Liver (tissue), 9 donors: Measurements from ENCODE around the gene SCTR. TPM values are rescaled to one million over a fixed set of nuclear protein-coding genes. Genes with fewer than 3 reads are reported as not detected.

Source experiments
- DNase-seq: peaks from one replicate; pipeline ENCODE4 v3.0.0-alpha.2; 2017; ENCODE audit warnings: low spot score
- H3K27ac ChIP-seq, 2 donors: one replicate each; pipeline ENCODE4 v1.7.0; 2013; ENCODE audit warnings: inconsistent platforms in 2 of 2, low read length in 2 of 2, control low read depth in 1 of 2, low read depth in 1 of 2, mild to moderate bottlenecking in 1 of 2
- H3K27me3 ChIP-seq, 4 donors: one replicate each; pipeline versions ENCODE4 v1.6.1 to v1.7.0; 2013; ENCODE audit warnings: low read length in 3 of 4, inconsistent platforms in 1 of 4, mild to moderate bottlenecking in 1 of 4, moderate library complexity in 1 of 4; ENCODE audit not compliant: control insufficient read depth in 4 of 4, insufficient read depth in 4 of 4
- H3K36me3 ChIP-seq, 4 donors: one replicate each; pipeline versions ENCODE4 v1.6.1 to v1.7.0; 2013; ENCODE audit warnings: low read length in 3 of 4, mild to moderate bottlenecking in 3 of 4, low read depth in 1 of 4, moderate library complexity in 1 of 4; ENCODE audit not compliant: control insufficient read depth in 4 of 4, insufficient read depth in 3 of 4
- H3K4me1 ChIP-seq, 4 donors: one replicate each; pipeline versions ENCODE4 v1.6.1 to v1.7.0; 2013; ENCODE audit warnings: low read length in 3 of 4, mild to moderate bottlenecking in 3 of 4, moderate library complexity in 1 of 4; ENCODE audit not compliant: control insufficient read depth in 4 of 4, insufficient read depth in 4 of 4
- H3K4me3 ChIP-seq, 3 donors: one replicate each; pipeline versions ENCODE4 v1.6.1 to v1.7.0; 2013; ENCODE audit warnings: low read length in 3 of 3, control low read depth in 1 of 3, low read depth in 1 of 3, mild to moderate bottlenecking in 1 of 3
- H3K9ac ChIP-seq, 2 donors: one replicate each; pipeline ENCODE4 v1.7.0; 2013; ENCODE audit warnings: low read length in 2 of 2, mild to moderate bottlenecking in 2 of 2, moderate library complexity in 2 of 2, control low read depth in 1 of 2, low read depth in 1 of 2
- H3K9me3 ChIP-seq, 4 donors: one replicate each; pipeline versions ENCODE4 v1.6.1 to v1.7.0; 2013; ENCODE audit warnings: low read length in 3 of 4; ENCODE audit not compliant: control insufficient read depth in 4 of 4
- EGR1 ChIP-seq, 2 donors: IDR thresholded peaks; 2 replicates each; pipeline ENCODE4 v1.6.1; 2016 to 2018; ENCODE audit warnings: antibody characterized with exemption in 2 of 2, low read depth in 2 of 2
- FOXA2 ChIP-seq: IDR thresholded peaks from 2 replicates; pipeline ENCODE4 v1.6.1; 2016; ENCODE audit warnings: antibody characterized with exemption
- GABPA ChIP-seq, 2 donors: IDR thresholded peaks in 1 of 2; conservative IDR thresholded peaks in 1 of 2; 2 replicates each; pipeline ENCODE4 v1.6.1; 2016; ENCODE audit warnings: antibody characterized with exemption in 2 of 2, mild to moderate bottlenecking in 1 of 2, moderate library complexity in 1 of 2
- HNF4A ChIP-seq, 2 donors: conservative IDR thresholded peaks; 2 replicates each; pipeline ENCODE4 v1.6.1; 2016; ENCODE audit warnings: antibody characterized with exemption in 2 of 2, mild to moderate bottlenecking in 2 of 2
- HNF4G ChIP-seq: IDR thresholded peaks from 2 replicates; pipeline ENCODE4 v1.6.1; 2016; ENCODE audit warnings: antibody characterized with exemption
- JUND ChIP-seq, 2 donors: IDR thresholded peaks; 2 replicates each; pipeline ENCODE4 v1.6.1; 2016; ENCODE audit warnings: antibody characterized with exemption in 2 of 2
- NR2F2 ChIP-seq: IDR thresholded peaks from 2 replicates; pipeline ENCODE4 v1.6.1; 2016; ENCODE audit warnings: antibody characterized with exemption
- RAD21 ChIP-seq, 2 donors: IDR thresholded peaks; 2 replicates each; pipeline ENCODE4 v1.6.1; 2016; ENCODE audit warnings: antibody characterized with exemption in 2 of 2, mild to moderate bottlenecking in 2 of 2
- RXRA ChIP-seq, 2 donors: IDR thresholded peaks; 2 replicates each; pipeline ENCODE4 v1.6.1; 2017 to 2018; ENCODE audit warnings: antibody characterized with exemption in 2 of 2, mild to moderate bottlenecking in 1 of 2
- SP1 ChIP-seq: IDR thresholded peaks from 2 replicates; pipeline ENCODE4 v1.6.1; 2018; ENCODE audit warnings: antibody characterized with exemption, mild to moderate bottlenecking
- TAF1 ChIP-seq: conservative IDR thresholded peaks from 2 replicates; pipeline ENCODE4 v1.6.1; 2016; ENCODE audit warnings: antibody characterized with exemption, mild to moderate bottlenecking
- YY1 ChIP-seq: IDR thresholded peaks from 2 replicates; pipeline ENCODE4 v1.6.1; 2016; ENCODE audit warnings: antibody characterized with exemption, mild to moderate bottlenecking
- WGBS: extraction: QIAGEN DNeasy Blood & Tissue Kit; methylation state at CpG from one replicate; pipeline ENCODE4 v1.1.7; 2013; 5-methylcytosine and 5-hydroxymethylcytosine counted together
- polyA plus RNA-seq, 2 donors: library from polyadenylated mRNA; stranded (reverse) in 1 of 2; unstranded in 1 of 2; fragments of 200-250 nt in 1 of 2; fragments of >200 nt in 1 of 2; fragmentation: Nextera tagmentation in 1 of 2; extraction: Ambion mirVana in 1 of 2; gene quantifications; one replicate each; pipeline versions ENCODE4 v1.2.1 to v1.2.3, GENCODE V29; 2013 to 2015
- total RNA-seq, 2 donors: library from RNA; depleted of rRNA; stranded (reverse); fragments of >200 nt; gene quantifications; one replicate each; pipeline ENCODE4 v1.2.3, GENCODE V29; 2014
- TF ChIP-seq, protein P1 (sequence below): IDR thresholded peaks from 2 replicates; pipeline ENCODE4 v1.6.1; 2016; ENCODE audit warnings: antibody characterized with exemption
- TF ChIP-seq, protein P2 (sequence below): IDR thresholded peaks from 2 replicates; pipeline ENCODE4 v1.6.1; 2016; ENCODE audit warnings: antibody characterized with exemption
- TF ChIP-seq, protein P3 (sequence below): IDR thresholded peaks from 2 replicates; pipeline ENCODE4 v1.6.1; 2016; ENCODE audit warnings: antibody characterized with exemption
- TF ChIP-seq, protein P4 (sequence below): fragments of 150-350 bp; IDR thresholded peaks from 2 replicates; pipeline ENCODE4 v1.5.1; 2017; ENCODE audit warnings: improper control_type of control experiment, low read depth, low read length; ENCODE audit not compliant: missing input control
- TF ChIP-seq, protein P5 (sequence below): IDR thresholded peaks from 2 replicates; pipeline ENCODE4 v1.6.1; 2016; ENCODE audit warnings: antibody characterized with exemption, mild to moderate bottlenecking
- donor health status: healthy.
- donor health status: healthy.
- donor health status: healthy.
- donor health status: healthy.
- donor health status: healthy.

The SCTR gene
- total and polyA plus RNA-seq, 4 donors = 0.17 to 0.47 (median 0.29) TPM

DNA sequence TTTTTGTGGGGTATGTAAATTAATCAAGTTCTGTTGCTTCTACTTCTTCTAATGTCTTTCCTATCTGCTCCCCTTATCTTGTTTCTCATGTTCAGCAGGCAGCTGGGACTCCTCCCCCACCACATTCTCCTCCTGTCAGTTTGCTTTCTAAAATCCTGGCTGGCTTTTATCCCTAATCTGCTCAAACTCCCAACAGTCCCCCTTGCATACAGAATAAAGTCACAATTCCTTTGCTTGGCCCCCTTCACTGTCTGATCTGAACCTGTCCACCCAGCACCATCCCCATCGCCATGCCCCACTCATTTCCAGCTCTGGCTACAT lies 22.1 kb upstream of the SCTR start:
- WGBS = 94% methylated on average over 1 of the region's 1 CpG
- TF ChIP-seq SP1 (no peak), FOXA2 (no peak), EGR1 (IDR thresholded peaks at IDR 0.05; ENCODE audit: low read depth in 2 of 2) (no peak), YY1 (no peak), GABPA (IDR thresholded peaks at IDR 0.05 in 1 of 2, conservative IDR thresholded peaks at IDR 0.05 in 1 of 2) (no peak), HNF4A (conservative IDR thresholded peaks at IDR 0.05) (no peak), JUND (IDR thresholded peaks at IDR 0.05) (no peak), TAF1 (no peak), NR2F2 (no peak), RAD21 (IDR thresholded peaks at IDR 0.05) (no peak), HNF4G (no peak), RXRA (IDR thresholded peaks at IDR 0.05) (no peak)
- TF ChIP-seq, protein P1, sequence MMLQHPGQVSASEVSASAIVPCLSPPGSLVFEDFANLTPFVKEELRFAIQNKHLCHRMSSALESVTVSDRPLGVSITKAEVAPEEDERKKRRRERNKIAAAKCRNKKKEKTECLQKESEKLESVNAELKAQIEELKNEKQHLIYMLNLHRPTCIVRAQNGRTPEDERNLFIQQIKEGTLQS = no peak
- TF ChIP-seq, protein P2, sequence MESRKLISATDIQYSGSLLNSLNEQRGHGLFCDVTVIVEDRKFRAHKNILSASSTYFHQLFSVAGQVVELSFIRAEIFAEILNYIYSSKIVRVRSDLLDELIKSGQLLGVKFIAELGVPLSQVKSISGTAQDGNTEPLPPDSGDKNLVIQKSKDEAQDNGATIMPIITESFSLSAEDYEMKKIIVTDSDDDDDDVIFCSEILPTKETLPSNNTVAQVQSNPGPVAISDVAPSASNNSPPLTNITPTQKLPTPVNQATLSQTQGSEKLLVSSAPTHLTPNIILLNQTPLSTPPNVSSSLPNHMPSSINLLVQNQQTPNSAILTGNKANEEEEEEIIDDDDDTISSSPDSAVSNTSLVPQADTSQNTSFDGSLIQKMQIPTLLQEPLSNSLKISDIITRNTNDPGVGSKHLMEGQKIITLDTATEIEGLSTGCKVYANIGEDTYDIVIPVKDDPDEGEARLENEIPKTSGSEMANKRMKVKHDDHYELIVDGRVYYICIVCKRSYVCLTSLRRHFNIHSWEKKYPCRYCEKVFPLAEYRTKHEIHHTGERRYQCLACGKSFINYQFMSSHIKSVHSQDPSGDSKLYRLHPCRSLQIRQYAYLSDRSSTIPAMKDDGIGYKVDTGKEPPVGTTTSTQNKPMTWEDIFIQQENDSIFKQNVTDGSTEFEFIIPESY = no peak
- TF ChIP-seq, protein P3, sequence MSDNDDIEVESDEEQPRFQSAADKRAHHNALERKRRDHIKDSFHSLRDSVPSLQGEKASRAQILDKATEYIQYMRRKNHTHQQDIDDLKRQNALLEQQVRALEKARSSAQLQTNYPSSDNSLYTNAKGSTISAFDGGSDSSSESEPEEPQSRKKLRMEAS = no peak
- TF ChIP-seq, protein P4, sequence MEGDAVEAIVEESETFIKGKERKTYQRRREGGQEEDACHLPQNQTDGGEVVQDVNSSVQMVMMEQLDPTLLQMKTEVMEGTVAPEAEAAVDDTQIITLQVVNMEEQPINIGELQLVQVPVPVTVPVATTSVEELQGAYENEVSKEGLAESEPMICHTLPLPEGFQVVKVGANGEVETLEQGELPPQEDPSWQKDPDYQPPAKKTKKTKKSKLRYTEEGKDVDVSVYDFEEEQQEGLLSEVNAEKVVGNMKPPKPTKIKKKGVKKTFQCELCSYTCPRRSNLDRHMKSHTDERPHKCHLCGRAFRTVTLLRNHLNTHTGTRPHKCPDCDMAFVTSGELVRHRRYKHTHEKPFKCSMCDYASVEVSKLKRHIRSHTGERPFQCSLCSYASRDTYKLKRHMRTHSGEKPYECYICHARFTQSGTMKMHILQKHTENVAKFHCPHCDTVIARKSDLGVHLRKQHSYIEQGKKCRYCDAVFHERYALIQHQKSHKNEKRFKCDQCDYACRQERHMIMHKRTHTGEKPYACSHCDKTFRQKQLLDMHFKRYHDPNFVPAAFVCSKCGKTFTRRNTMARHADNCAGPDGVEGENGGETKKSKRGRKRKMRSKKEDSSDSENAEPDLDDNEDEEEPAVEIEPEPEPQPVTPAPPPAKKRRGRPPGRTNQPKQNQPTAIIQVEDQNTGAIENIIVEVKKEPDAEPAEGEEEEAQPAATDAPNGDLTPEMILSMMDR = no peak
- no peak for DNase-seq
- no peaks in the 10 kb centered on the region for H3K9me3 ChIP-seq
- H3K27ac ChIP-seq = no peak overlapping the region
- H3K4me3 ChIP-seq = no peak overlapping the region
- peaks cover 0 to 10% (median 6%) of the 10 kb centered on the region in 4 donors for H3K4me1 ChIP-seq
- no peak overlapping the region for H3K9ac ChIP-seq
- H3K27me3 ChIP-seq = no peaks in the 10 kb centered on the region
- no peaks in the 10 kb centered on the region for H3K36me3 ChIP-seq

DNA sequence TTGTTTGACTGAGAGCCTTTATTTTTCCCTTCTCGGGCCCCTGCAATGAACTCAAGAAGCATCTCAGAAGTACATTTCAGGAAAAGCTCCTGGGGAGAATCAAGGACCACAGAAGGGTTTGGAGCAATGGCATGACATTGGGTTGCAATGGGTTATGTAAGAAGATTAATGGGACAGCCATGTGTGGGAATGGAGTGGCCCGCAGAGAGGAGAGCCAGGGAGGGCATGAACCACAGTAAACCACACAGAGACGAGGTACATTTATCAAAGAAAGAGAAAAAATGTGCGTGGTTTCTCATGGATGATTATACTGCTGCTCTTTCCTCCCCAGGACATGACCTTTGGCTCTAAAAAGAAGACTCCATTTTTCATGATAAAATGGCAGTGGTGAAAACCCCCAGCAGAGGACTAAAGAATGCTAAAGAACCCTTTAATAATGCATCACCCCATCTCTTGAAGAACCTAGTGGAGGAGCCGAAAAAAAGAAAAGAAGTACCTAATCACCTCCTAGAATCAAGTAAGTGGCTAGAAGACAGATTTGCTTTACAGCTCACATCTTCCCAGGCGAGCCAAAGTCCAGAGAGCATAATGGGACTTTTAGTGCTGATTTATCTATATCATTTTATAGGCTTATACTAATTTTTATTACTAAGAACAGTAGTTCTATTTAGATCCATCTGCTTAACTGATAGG lies 21.6 kb upstream of the SCTR start:
- DNase-seq = no peak
- Histone ChIP-seq H3K4me3 (no peak overlapping the region), H3K9me3 (no peaks in the 10 kb centered on the region), H3K4me1 (peaks cover 0 to 10% (median 5%) of the 10 kb centered on the region in 4 donors), H3K27me3 (no peaks in the 10 kb centered on the region), H3K9ac (no peak overlapping the region), H3K36me3 (no peaks in the 10 kb centered on the region), H3K27ac (peak overlapping the region in 1 of 2 donors; percentile 38)
- 84% methylated on average over 6 of the region's 6 CpGs for WGBS
- TF ChIP-seq NR2F2 (no peak), JUND (IDR thresholded peaks at IDR 0.05) (no peak), HNF4G (no peak), HNF4A (conservative IDR thresholded peaks at IDR 0.05) (no peak), TAF1 (no peak), GABPA (IDR thresholded peaks at IDR 0.05 in 1 of 2, conservative IDR thresholded peaks at IDR 0.05 in 1 of 2) (no peak), YY1 (no peak), FOXA2 (no peak), EGR1 (IDR thresholded peaks at IDR 0.05; ENCODE audit: low read depth in 2 of 2) (no peak)
- TF ChIP-seq, protein P3 = no peak
- TF ChIP-seq, protein P5, sequence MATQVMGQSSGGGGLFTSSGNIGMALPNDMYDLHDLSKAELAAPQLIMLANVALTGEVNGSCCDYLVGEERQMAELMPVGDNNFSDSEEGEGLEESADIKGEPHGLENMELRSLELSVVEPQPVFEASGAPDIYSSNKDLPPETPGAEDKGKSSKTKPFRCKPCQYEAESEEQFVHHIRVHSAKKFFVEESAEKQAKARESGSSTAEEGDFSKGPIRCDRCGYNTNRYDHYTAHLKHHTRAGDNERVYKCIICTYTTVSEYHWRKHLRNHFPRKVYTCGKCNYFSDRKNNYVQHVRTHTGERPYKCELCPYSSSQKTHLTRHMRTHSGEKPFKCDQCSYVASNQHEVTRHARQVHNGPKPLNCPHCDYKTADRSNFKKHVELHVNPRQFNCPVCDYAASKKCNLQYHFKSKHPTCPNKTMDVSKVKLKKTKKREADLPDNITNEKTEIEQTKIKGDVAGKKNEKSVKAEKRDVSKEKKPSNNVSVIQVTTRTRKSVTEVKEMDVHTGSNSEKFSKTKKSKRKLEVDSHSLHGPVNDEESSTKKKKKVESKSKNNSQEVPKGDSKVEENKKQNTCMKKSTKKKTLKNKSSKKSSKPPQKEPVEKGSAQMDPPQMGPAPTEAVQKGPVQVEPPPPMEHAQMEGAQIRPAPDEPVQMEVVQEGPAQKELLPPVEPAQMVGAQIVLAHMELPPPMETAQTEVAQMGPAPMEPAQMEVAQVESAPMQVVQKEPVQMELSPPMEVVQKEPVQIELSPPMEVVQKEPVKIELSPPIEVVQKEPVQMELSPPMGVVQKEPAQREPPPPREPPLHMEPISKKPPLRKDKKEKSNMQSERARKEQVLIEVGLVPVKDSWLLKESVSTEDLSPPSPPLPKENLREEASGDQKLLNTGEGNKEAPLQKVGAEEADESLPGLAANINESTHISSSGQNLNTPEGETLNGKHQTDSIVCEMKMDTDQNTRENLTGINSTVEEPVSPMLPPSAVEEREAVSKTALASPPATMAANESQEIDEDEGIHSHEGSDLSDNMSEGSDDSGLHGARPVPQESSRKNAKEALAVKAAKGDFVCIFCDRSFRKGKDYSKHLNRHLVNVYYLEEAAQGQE = no peak
- TF ChIP-seq, protein P4 = no peak
- TF ChIP-seq, protein P1 = no peak
